Endometrial microvascular endothelial cells (primary cell): ENCODE measurements around the gene CARD9. TPM values are rescaled to one million over a fixed set of nuclear protein-coding genes. Genes with fewer than 3 reads are reported as not detected.
"Not testable (repeated sequence)": the region's sequence is repeated elsewhere in the genome, so short reads cannot be mapped to it uniquely, and the experiment has no call there.

ENCODE experiments used
- in situ Hi-C: cut with HindIII; loops from 2 replicates; pipeline ENCODE4 v1.10.0; 2017; ENCODE audit warnings: low sequenced_read_pairs, low pct_unique_long_range_greater_than_20kb; ENCODE audit errors: inconsistent ontology term
- total RNA-seq: library from RNA; depleted of rRNA; stranded (reverse); fragments of >200 nt; gene quantifications from one replicate; pipeline ENCODE4 v1.2.3, GENCODE V29; 2015; ENCODE audit errors: inconsistent ontology term

CARD9 gene
- total RNA-seq, 1 donor from 2014 or later, result 0.56 TPM

DNA sequence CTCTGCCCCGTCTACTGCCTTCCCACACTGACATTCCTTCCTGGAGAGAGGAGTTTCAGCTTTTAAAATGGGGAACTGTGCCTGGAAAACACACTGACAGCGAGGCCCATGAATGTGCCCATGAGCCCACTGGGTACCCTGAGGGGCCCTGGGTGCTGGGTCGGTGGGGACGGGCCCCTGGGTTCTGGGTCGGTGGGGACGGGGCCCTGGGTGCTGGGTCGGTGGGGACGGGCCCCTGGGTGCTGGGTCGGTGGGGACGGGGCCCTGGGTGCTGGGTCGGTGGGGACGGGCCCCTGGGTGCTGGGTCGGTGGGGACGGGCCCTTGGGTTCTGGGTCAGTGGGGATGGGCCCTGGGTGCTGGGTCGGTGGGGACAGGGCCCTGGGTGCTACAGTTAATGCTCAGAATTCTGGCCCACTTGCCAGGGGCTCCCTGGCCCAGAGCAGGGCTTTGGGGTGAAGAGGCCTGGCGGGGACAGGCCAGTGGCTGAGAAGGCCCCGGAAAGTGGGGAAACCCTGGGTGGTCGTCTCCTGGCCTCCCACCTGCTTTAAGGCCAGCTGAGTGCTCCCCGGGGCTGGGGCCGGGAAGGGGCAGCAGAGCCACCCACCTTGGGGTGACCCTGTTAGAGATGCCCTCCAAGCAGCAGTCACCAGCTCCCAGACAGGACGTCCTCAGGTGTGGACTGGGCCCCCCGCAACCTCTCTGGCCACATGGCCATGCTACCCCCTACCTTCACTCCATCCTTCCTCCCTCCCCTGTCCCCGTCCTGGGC is 43.6 kb downstream of the CARD9 start:
- in situ Hi-C loops, result no loop called here

DNA sequence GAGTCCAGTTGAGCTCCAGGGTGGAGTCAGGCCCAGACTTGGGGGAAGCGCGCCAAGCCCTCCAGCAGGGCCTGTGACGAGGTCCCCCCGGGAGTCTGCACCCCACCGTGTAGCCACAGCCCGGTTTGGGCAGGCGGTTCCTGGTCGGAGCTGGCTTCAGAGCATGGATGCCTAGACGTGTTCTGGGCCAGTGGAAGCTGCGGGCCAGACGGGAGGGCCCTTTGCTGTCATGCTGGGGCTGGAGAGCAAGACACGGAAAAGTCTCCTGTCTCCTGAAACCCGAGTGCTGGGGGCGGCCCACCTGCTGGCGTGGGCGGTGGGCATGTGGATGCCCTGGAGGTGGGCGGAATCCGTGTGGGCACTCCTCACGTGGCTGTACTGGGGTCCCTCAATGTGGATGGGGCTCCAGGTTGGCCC is 44.2 kb downstream of the CARD9 start:
- in situ Hi-C loops, result no loop called here

DNA sequence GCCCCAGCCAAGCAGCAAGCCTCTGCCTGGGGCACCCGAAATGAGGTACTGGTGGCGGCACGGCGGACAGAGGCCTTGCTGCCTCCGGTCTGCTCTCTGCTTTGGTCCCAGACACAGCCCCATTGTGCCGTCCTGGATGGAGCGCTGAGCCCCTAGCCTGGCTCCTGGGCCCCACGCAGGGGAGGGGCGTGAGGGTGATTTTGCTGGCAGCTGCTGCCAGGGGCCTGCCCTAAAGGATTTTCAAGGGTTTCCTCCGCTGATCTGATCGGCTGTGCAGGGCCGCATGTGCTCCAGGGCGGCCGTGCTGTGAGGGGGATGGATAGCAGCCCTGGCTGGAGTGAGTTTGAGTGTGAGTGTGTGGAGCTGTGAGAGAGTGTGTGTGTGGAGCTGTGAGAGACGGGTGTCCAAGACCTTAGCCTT is 44.8 kb downstream of the CARD9 start:
- in situ Hi-C loops, result no loop called here

DNA sequence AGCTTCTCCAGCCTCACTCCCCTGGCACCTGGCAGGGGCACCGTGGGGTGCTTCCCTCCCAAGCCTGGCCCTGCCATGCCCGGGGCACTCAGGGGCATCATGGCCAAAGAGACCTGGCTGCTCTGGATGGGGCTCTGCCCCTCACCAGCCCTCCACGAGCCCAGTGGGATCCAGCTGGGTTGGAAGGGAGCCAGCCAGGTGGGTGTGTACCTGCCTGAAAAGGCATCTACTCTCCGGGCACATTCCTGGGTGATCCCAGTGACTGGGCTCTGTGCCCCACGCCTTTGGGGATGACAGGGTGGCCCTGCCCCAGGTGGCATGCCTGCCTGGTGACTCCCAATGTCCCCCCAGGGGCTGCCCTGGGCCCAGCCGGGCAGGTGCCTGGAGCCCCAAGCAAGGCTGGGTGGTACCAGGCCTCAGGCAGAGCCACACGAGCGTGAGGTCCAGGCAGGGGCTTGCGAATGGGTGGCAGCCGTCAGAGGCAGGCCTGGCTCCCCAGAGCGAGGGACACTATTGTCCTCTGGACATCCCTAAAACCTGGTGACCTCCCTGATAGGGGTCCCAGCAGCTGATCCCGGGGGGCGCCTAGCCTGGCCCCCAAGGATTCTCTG is 45.4 kb downstream of the CARD9 start:
- in situ Hi-C loops, result no loop called here

DNA sequence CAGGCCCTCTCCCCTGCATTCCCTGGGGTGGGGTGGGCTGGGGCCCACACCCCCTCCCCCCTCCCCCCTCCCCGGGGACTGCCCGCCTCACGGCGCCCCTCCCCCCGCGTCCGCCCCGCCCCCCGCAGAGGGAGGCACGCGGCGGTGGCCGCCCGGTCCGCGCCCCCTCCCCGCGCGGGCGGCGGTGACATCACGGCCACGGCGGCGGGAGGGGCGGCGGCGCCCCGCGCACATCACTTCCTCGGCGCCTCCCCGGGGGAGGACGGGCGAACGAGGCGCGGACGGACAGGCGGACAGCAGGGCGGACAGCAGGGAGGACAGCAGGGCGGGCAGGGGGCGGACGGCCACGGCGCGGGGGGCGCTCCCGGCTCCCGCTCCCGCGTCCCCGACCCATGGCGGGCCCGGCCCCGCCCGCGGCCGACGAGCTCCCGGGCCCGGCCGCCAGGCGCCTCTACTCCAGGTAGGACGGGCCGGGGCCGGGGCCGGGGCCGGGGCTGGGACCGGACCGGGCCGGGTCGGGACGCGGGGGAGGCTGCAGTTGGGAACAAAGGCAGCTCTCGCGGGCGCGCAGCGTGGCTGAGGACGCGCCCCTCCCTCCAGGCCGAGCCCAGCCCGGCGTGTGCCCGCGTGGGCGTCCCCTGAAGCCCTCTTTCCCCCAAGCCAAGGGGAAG is 46.0 kb downstream of the CARD9 start, which contains the start of gene GPSM1:
GPSM1 (plus strand) TSS at position 236 of the 671 bp plus-strand sequence; CDS start at position 393, 157 bp downstream.
- in situ Hi-C loops, result no loop called here

DNA sequence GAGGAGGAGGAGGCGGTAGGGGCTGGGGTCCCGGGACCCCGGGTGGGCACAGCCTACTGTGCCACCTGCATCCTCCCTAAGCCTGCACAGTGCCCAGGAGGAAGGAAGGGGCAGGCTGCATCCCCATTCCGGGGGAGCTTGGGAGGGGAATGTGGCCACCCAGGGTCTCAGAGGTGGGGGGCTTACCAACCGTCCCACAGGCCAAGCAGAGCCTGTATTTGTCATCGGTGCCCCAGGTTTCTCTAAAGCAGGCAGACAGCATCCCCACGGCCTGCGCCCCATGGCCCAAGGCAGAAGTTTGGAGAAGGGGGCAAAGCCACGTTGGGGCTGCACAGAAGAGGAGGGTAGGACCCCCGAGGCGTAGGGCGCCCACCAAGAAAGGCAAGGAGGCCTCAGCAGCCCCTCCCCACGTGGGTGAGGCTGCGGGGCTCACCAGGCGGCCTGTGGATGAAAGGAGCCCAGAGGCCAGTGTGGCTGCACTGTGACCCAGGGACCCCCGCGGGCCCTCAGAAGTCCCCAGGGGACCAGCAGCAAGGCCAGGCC is 46.6 kb downstream of the CARD9 start:
- in situ Hi-C loops, result no loop called here

DNA sequence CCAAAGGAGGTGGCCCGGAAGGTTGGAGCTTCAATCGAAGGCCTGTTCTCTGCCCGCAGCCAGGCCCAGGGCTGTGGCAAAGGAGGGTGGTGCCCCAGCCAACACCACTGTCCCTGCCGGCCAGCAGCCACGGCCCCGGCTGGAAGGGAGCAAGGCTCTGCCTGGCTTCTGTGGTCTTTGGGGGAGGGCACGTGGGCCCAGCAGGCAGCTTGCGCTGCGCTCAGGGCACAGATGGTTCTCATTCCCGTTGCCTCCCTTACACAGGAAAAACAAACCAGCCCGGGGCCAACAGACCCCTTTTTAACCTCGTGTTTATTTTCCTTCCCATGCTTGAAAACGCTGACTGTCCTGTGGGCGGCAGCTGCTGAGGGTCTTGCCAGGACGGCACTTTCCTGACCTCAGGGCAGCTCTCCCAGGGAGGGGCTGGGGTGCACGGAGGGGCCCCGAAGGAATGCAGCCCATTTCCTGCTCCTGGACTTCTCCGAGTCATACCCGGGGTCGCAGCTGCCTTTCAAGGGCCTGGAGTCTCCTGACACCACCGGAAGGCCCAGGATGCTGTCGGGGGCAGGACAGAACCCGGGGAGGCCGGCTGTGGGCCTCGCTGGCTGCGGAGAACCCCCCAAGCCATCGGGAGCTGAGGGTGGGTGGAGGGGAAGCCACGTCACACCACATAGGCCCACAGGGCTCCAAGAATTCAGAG is 47.3 kb downstream of the CARD9 start:
- in situ Hi-C loops, result no loop called here

DNA sequence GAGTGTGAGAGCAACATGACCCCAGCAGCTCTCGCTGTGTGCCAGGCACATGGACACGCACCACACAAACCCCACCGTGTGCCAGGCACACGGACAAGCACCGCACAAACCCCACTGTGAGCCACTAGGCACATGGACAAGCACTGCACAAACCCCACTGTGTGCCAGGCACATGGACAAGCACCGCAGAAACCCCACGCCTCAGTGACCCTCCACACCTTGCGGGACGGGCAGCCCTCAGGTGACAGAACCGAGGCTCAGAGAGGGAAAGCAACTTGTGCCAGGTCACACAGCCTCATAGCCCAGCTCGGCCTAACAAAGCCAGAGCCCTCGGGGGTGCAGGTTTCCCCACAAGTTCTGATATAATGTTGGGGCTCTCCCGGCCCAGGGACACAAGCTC is 48.1 kb downstream of the CARD9 start:
- in situ Hi-C loops, result no loop called here

DNA sequence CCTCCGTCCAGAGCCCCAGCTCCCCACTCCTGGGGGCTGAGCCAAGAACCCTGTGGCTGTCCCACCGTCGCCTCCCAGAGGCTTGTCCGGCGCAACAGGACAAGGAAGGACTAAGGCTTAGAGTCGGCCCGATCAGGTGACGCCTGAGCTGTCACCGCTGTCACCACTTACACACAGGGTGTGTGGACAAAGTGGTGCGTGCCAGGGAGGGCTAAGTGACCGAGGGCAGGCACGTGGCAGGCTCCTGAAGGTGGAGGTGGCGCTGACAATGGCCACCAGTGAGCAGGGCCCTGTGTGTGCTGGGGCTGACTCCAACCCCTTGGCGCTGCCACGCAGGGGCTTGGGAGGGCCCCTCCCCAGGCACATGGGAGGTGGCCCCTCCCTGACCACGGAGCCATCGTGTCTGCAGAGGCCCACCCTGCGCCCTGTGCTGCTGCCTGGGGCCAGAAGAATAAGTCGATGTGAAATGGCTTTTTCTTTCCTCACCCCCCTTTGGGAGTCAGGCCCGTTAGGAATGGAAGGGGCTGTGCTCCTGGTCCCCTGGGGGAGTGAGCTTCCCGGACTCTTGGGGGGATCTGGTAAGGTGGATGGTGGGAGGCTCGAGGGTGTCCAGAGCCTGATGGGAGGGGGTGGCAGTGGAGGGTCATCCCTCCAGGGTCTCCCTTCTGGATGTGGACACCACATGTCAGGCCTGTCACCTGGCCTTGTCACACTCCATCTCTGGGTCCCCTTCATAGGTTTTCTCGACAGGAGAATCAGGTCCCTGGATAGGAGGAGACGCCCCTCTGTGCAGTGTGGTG is 48.8 kb downstream of the CARD9 start:
- in situ Hi-C loops, result no loop called here

DNA sequence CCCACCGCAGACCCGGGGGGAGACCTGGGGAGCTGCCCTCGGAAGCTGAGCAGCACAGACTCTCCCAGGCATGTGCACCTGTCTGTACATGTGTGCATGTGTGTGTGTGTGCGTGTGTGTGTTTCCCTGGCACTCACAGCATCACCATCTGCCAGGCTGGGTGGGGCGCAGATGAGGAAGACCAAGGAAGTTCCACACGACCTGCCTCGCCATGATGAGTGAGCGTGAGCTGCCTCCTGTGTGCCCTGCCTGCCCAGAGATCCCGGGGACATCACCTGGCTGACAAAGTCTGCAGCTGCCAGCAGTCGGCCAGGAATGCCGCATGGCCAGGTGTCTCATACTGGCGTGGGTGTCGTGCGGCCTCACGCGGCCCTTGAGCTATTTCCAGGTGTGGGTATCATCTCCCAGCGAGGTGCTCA is 50.1 kb downstream of the CARD9 start:
- in situ Hi-C loops, result no loop called here

DNA sequence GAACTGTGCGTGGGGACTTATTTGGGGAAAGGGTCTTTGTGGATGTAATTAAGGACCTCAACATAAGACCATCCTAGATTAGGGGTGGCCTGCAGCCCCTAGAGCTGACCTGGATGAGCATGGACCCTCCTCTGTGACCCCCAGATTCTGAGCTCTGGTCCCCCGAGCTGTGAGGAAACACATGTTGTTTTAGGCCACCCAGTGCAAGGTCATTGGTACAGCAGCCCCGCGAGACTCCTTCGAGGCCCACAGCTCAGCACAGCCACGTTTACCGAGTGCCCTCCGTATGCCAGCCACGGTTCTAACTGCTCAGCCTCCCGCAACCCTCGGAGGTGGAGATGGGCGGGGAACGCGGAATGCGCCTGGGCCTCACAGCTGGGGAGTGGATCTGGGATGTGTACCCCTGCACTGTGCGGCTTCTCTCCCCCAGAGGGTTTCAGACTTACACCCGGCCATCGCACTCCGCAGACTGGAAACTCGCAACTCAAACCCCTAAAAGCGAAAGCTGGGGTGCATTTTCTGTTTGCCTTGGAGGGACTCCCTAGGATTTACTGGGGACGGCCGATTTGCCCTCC is 50.6 kb downstream of the CARD9 start:
- in situ Hi-C loops, result no loop called here

DNA sequence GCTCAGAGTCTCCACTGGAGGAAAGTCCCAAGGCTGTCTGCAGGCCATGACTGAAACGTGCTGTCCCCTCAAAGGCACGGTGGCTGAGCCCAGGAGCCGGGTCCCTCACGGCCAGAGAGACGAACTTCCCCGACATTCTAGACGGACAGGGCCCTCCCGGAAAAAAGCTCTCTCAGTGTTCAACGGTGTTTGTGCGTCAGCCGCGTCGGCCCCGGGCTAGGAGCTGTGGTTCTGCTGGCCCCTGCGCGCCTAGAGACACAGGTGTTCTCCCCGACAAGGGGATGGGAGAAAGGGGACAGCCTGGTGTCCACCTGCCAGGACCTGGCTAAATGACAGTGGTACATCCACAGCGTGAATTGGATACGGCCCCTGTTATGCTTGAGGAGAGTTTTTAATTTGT is 51.9 kb downstream of the CARD9 start:
- in situ Hi-C loops, result no loop called here

DNA sequence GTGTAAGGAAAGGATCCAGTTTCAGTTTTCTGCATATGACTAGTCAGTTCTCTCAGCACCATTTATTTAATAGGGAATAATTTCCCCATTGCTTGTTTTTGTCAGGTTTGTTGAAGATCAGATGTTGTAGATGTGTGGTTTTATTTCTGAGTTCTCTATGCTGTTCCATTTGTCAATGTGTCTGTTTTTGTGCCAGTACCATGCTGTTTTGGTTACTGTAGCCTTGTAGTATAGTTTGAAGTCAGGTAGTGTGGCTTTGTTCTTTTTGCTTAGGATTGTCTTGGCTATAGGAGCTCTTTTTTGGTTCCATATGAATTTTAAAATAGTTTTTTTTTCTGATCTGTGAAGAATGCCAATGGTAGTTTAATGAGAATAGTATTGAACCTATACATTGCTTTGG is 52.5 kb downstream of the CARD9 start:
- in situ Hi-C loops, result not testable (repeated sequence)

DNA sequence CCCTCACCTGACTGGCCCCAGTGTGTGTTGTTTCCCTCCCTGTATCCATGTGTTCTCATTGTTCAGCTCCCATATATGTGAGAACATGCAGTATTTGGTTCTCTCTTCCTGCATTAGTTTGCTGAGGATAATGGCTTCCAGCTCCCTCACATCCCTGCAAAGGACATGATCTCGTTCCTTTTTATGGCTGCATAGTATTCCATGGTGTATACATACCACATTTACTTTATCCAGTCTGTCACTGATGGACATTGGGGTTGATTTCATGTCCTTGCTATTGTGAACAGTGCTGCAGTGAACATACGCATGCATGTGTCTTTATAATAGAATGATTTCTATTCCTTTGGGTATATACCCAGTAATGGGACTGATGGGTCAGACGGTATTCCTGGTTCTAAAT is 53.5 kb downstream of the CARD9 start:
- in situ Hi-C loops, result not testable (repeated sequence)

DNA sequence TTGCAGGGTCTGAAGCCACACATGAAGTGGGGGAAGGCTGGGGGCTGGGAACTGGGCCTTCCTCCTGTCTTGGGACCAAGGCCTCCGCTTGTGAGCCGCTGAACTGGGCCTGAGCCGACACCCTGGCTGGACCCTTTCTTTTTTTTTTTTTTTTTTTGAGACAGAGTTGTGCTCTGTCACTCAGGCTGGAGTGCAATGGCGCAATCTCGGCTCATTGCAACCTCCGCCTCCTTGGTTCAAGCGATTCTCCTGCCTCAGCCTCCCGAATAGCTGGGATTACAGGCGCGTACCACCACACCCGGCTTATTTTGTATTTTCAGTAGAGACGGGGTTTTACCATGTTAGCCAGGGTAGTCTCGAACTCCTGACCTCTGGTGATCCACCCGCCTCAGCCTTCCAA is 54.2 kb downstream of the CARD9 start:
- in situ Hi-C loops, result not testable (repeated sequence)

DNA sequence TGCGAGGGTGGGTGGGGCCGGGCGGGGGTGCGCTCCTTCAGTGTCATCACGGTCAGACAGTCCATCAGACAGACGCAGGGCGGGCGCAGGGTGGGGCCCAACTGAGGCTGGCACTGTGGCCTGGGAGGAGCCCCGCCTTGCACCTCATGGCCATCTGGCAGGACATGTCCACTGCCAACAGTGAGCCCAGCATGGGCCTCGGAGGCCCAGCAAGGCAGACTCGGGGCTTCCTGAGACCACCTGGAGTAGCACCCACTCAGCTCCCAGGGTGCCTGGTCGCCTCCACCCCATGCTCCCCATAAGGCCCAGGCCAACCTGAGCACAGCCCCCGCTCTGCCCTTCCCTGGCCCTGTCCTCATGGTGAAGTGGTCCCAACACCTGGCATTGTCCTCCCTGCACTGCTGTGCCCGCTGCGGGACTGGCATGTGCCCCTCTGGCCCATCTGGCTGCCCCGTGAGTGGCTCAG is 54.7 kb downstream of the CARD9 start:
- in situ Hi-C loops, result no loop called here

DNA sequence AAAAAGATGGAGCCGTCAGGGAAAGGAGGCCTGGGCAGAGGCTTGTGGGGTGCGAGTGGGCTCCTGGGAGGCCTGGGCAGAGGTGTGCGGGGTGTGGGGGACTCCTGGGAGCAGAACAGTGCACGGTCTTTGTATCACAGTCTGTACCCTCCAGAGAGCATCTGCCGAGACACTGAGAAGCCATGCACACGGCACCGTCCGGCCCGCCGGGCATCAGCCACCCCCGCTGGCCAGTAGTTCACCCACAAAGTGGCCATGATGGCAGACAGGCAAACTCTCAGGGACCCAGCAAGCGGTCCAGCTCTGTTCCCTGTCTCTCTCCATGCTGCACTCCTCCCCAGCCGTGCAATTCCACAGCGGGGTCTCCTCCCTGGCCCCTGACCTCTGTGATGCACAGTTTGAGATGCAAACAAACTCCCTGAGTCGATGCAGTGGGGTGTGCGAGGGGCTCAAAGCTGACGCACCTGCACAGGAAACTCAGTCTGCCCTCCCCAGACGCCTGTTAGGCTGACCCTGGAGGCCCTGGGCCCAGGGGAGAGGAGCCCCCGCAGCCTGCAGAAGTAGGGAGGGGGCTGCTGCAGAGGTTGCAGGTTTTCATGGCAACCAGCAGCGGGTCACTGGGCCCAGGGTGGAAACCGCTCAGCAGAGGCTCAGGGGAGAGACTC is 55.2 kb downstream of the CARD9 start:
- in situ Hi-C loops, result no loop called here
